SK-N-MC (cell line): Measurements from ENCODE around the gene DONSON.
A peak's percentile ranks its signal among the peaks of the same experiment; 100 is the strongest.

ENCODE experiments used
- DNase-seq: peaks from one replicate; pipeline ENCODE4 v3.0.0-alpha.2; 2011; ENCODE audit warnings: low read depth, low spot score
- H3K27ac ChIP-seq: fragments of 200-600 bp; sonication (generic); 2 replicates; pipeline ENCODE4 v1.5.1; 2016; ENCODE audit warnings: mixed run types
- H3K36me3 ChIP-seq: fragments of 200-600 bp; sonication (generic); 2 replicates; pipeline ENCODE4 v1.6.1; 2017; ENCODE audit warnings: antibody characterized with exemption, low read length, mixed read lengths; ENCODE audit not compliant: insufficient read depth
- H3K4me3 ChIP-seq: fragments of 200-600 bp; sonication (generic); 2 replicates; pipeline ENCODE4 v1.5.1; 2016
- H3K9ac ChIP-seq: fragments of 200-600 bp; sonication (generic); 2 replicates; pipeline ENCODE4 v1.8.0; 2017; ENCODE audit warnings: mixed run types, mixed read lengths; ENCODE audit not compliant: insufficient read length
- H3K9me3 ChIP-seq: fragments of 200-600 bp; sonication (generic); 2 replicates; pipeline ENCODE4 v1.6.1; 2017; ENCODE audit warnings: low read depth, mild to moderate bottlenecking, antibody characterized with exemption, low read length, moderate library complexity, mixed read lengths
- EZH2 ChIP-seq: fragments of 200-600 bp; sonication (generic); IDR thresholded peaks from one replicate; pipeline ENCODE4 v1.6.1; 2017; ENCODE audit warnings: antibody characterized with exemption
- FOXP2 ChIP-seq: optimal IDR thresholded peaks from 2 replicates; pipeline ENCODE3; 2011; ENCODE audit warnings: mild to moderate bottlenecking, moderate library complexity; ENCODE audit not compliant: insufficient read depth; ENCODE audit errors: extremely low read length, control extremely low read depth
- POLR2AphosphoS5 ChIP-seq: IDR thresholded peaks from 2 replicates; pipeline ENCODE4 v1.6.1; 2012; ENCODE audit warnings: mild to moderate bottlenecking, low read depth, low read length, borderline replicate concordance

DONSON gene

DNA sequence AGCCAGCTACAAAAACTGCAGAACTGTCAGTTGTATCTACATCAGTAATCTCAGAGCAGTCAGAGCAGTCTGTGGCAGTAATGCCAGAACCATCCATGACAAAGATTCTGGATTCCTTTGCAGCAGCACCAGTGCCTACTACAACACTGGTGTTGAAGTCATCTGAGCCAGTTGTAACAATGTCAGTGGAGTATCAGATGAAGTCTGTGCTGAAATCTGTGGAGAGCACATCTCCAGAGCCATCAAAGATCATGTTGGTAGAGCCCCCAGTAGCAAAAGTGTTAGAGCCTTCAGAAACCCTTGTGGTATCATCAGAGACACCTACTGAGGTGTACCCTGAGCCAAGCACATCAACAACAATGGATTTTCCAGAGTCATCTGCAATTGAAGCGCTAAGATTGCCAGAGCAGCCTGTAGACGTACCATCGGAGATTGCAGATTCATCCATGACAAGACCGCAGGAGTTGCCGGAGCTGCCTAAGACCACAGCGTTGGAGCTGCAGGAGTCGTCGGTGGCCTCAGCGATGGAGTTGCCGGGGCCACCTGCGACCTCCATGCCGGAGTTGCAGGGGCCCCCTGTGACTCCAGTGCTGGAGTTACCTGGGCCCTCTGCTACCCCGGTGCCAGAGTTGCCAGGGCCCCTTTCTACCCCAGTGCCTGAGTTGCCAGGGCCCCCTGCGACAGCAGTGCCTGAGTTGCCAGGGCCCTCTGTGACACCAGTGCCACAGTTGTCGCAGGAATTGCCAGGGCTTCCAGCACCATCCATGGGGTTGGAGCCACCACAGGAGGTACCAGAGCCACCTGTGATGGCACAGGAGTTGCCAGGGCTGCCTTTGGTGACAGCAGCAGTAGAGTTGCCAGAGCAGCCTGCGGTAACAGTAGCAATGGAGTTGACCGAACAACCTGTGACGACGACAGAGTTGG is 38.4 kb downstream of the DONSON start:
- Histone ChIP-seq H3K9me3 (no peaks in the 10 kb centered on the region), H3K9ac (no peak overlapping the region), H3K4me3 (no peak overlapping the region), H3K36me3 (peaks cover 93% of the 10 kb centered on the region), H3K27ac (no peak overlapping the region)
- TF ChIP-seq FOXP2 (no peak), POLR2AphosphoS5 (no peak), EZH2 (no peak)
- no peak for DNase-seq

DNA sequence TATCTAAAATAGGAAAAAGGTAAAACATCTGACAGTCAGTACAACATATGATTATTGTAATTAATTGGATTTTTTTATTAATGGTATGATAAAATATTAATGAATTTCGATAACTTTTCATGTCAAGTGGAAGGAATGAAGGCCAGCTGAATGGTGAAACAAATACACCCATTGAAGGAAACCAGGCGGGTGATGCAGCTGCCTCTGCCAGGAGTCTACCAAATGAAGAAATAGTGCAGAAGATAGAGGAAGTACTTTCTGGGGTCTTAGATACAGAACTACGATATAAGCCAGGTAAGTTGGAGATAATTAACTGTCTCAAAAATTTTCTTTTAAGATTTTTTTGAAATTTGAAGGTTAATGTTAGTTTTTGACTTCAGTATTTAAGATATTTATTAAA is 42.4 kb downstream of the DONSON start:
- peaks cover 54% of the 10 kb centered on the region for H3K36me3 ChIP-seq
- H3K9me3 ChIP-seq = no peaks in the 10 kb centered on the region
- no peak for TF ChIP-seq EZH2
- TF ChIP-seq POLR2AphosphoS5 = no peak
- TF ChIP-seq FOXP2 = no peak
- DNase-seq = no peak
- H3K9ac ChIP-seq = no peak overlapping the region
- H3K4me3 ChIP-seq = no peak overlapping the region
- H3K27ac ChIP-seq = no peak overlapping the region

DNA sequence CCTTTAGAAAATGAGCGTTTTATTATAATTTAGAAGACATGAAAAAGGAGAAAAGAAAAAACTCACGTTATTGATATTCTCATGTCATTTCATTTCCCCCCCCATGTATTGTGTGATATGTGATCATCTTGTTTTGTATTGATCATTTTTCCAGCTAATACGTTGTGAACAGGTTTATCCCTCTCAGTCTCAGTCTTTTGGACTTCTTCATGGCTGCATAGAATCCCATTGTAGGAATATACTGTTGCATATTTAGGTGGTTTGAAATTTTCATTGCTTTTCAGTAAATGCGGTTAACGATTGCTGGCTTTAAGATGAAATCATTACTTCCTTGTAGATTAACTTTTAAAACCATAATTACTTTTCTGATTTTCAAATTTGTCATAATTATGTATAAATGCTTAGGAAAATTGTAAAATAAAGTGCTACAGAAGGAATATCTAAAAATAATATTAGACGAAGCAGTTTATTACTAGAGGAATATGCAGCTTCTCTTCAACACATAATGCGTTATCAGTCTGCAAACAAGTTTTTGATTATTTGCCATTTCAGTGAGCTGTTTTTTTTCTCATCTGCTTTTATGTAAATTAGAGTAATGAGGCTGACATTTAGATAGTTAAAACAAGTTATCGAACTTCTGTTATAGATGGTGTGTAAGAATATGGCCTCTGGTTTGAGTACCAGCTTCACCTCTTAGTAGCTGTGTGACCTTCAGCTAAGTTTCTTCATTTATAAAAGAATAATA is 43.9 kb downstream of the DONSON start:
- DNase-seq = no peak
- Histone ChIP-seq H3K36me3 (peaks cover 52% of the 10 kb centered on the region), H3K4me3 (peak overlapping the region; percentile 99), H3K9ac (peak overlapping the region; percentile 98), H3K9me3 (no peaks in the 10 kb centered on the region), H3K27ac (no peak overlapping the region)
- TF ChIP-seq EZH2 (no peak), POLR2AphosphoS5 (no peak), FOXP2 (no peak)

DNA sequence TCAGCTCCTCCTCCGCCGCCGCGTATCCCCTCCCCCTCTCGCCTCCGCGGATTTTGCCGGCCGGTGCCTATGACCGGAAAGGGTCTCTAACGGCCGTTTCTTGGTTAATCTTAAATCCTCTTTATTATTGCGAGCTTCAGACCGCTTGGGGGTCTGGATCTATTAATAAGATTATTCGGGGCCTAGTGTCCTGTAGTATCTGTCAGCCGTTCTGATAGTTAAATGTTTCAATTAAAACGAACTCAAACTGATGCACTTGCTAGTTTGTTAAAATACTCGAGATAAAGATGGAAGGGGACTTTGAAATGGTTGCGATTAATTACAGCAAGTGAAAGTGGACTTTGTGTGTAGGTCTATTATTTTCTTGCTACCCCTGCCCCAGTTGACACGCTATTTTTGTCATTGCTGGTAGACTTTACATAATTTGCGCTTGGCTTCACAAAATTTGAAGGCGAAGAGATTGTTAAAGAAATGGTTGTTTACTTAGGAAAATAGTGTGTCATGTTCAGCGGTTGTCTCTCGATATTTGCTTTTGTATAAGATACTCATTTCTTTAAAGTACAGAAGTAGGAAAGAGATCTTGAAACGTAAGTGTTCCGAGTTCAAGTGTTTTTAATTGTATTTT is 44.9 kb downstream of the DONSON start:
- Histone ChIP-seq H3K36me3 (peaks cover 52% of the 10 kb centered on the region), H3K9me3 (no peaks in the 10 kb centered on the region), H3K27ac (peak overlapping the region; percentile 91), H3K4me3 (peak overlapping the region; percentile 99), H3K9ac (peak overlapping the region; percentile 98)
- TF ChIP-seq POLR2AphosphoS5 (no peak), EZH2 (no peak), FOXP2 (no peak)
- DNase-seq = no peak

DNA sequence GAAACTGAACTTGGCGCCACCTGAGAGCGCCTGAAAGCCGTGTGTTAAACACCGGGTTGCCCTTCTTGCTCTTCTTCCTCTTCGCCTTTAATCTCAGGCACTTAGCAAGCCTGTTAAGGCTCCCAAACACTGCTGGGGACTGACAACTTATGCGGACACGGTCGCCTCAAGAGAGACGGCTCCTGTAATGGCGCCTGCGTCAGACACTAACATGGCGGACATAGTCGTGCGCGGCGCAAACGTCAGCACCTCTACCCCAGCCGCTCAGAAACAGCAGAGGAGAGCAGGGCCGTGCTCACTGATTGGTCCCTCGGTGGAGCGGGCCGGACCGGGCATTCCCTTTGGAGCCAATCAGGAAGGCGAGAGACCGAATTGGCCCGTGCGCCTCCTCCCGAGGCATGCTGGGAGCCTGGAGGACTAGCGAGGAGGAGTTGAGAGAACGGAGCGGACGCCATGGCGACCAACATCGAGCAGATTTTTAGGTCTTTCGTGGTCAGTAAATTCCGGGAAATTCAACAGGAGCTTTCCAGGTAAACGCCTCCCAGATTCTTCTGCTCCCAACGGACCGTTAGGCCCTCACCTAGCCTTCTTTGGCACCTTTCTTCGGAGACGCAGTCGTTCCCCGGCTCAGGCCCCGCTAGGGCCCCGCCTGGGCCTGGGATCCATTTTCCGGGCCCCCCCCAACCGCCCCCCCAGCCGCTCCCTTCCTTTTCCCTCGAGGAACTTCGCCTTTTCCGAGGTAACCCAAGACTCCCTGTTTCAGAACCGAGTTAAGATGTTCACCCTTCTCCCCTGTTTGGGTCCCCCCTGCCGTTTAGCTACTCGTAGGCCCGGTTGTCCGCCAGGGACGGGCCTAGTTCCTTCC is 45.6 kb downstream of the DONSON start, which contains the start of gene SON:
Gene SON, plus strand, starts transcription at position 399 of the 865 bp plus-strand sequence. Its CDS starts 55 bp downstream, at position 454.
- Histone ChIP-seq H3K4me3 (peak within 1 kb of the TSS; percentile 99), H3K36me3 (peaks cover 52% of the 10 kb centered on the region), H3K9me3 (no peaks in the 10 kb centered on the region), H3K27ac (peak within 1 kb of the TSS; percentile 98), H3K9ac (peak within 1 kb of the TSS; percentile 98)
- TF ChIP-seq POLR2AphosphoS5 (peak; percentile 89), EZH2 (no peak)
- peak; percentile 84 for DNase-seq

DNA sequence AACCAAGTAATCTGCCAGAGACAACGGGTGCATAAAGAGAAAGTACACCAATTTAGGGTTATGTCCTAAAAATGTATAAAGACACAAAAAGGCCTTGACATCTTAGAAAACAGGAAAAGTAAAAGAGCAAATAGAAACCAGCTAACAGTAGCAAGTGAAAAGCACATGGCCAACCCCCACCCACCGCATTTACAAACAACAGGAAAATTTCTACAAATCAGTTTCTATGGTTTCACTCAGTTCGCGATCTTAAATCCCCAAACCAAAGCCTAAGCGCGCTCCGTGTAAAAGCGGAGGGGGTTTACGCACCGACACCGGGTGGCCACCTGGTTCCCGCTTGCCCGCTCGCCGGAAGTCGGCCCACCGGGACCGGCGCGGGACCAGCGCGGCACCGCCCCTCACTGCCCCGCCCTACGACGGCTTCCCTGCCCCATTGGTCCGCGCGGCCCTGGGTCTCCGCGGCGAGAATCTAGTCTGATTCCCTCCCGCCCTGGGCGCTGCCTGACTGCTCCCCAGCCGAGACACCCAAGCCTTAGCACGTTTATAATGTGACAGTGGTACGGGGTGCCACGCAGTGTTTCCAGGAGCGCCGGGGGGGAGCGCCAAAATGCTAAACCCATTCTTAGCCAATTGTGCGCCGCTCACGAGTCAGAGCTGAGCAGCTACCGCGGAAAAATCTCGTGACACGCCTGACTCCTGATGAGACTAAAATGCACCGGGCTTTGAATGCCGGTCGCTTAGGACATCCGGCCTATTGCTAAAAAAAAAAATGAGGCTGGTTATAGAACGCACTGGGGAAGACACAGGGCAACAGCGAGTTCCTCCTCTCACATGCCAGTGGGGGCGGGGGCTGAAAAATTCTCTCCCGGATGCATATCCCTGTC is 46.5 kb downstream of the DONSON start, which contains the start of gene GART:
Gene GART, minus strand, starts transcription at position 362 of the 884 bp plus-strand sequence. CDS start 2,802 bp downstream, outside the sequence.
- TF ChIP-seq POLR2AphosphoS5 (peak; percentile 77), EZH2 (no peak), FOXP2 (no peak)
- H3K9ac ChIP-seq = peak within 1 kb of the TSS; percentile 98
- H3K27ac ChIP-seq = peak within 1 kb of the TSS; percentile 98
- peaks cover 52% of the 10 kb centered on the region for H3K36me3 ChIP-seq
- DNase-seq = no peak
- H3K4me3 ChIP-seq = peak within 1 kb of the TSS; percentile 99
- H3K9me3 ChIP-seq = no peaks in the 10 kb centered on the region

DNA sequence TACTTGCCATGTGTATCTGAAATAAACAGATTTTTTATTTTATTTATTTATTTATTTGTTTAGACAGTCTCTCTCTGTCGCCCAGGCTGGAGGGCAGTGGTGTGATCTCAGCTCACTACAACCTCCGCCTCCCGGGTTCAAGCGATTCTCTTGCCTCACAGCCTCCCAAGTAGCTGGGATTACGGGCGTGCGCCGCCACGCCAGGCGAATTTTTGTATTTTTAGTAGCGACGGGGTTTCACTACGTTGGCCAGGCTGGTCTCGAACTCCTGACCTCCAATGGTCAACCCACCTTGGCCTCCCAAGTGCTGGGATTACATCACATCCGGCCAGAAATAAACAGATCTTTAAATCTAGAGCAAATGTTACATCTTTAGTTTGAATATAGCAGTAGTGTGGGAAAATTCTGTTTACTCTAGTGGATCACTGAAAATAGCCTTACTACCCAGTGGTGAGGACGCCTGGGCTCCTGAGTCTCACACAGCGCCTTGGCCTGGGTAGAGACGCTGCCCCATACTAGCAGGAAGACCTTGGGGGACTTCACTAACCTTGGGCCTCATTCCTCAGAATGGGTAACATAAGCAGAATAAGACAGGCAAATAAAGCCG is 47.3 kb downstream of the DONSON start:
- H3K36me3 ChIP-seq = peaks cover 52% of the 10 kb centered on the region
- H3K9me3 ChIP-seq = no peaks in the 10 kb centered on the region
- peak overlapping the region; percentile 98 for H3K27ac ChIP-seq
- H3K9ac ChIP-seq = peak overlapping the region; percentile 95
- TF ChIP-seq FOXP2 = no peak
- TF ChIP-seq POLR2AphosphoS5 = no peak
- TF ChIP-seq EZH2 = no peak
- no peak for DNase-seq
- peak overlapping the region; percentile 99 for H3K4me3 ChIP-seq
